Measurements from ENCODE around the gene ATP6V1C2. TPM values are rescaled to one million over a fixed set of nuclear protein-coding genes. Genes with fewer than 3 reads are reported as not detected.

The ATP6V1C2 gene
- total RNA-seq, 2 donors from 2014 or later: 5.3 TPM; not detected in 1

- no peak for DNase-seq (ENCODE audit: low spot score)
- no peaks in the 10 kb centered on the region for H3K4me1 ChIP-seq (ENCODE audit: control insufficient read depth in 1 of 2, low read depth in 2 of 2)
- H3K9me3 ChIP-seq: no peaks in the 10 kb centered on the region
- H3K4me3 ChIP-seq: no peak overlapping the region
- H3K36me3 ChIP-seq: peaks cover 11% of the 10 kb centered on the region
- TF ChIP-seq, protein P1, sequence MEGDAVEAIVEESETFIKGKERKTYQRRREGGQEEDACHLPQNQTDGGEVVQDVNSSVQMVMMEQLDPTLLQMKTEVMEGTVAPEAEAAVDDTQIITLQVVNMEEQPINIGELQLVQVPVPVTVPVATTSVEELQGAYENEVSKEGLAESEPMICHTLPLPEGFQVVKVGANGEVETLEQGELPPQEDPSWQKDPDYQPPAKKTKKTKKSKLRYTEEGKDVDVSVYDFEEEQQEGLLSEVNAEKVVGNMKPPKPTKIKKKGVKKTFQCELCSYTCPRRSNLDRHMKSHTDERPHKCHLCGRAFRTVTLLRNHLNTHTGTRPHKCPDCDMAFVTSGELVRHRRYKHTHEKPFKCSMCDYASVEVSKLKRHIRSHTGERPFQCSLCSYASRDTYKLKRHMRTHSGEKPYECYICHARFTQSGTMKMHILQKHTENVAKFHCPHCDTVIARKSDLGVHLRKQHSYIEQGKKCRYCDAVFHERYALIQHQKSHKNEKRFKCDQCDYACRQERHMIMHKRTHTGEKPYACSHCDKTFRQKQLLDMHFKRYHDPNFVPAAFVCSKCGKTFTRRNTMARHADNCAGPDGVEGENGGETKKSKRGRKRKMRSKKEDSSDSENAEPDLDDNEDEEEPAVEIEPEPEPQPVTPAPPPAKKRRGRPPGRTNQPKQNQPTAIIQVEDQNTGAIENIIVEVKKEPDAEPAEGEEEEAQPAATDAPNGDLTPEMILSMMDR (IDR thresholded peaks at IDR 0.05): no peak
- H3K27me3 ChIP-seq (replicated peaks; ENCODE audit: insufficient read depth): no peaks in the 10 kb centered on the region
- no peak overlapping the region for H3K27ac ChIP-seq
- ATAC-seq (ENCODE audit: insufficient number of reproducible peaks, low FRiP score, low read depth): no peak
Observed at GRCh38 chr2:10776231-10776977, 55.0 kb downstream of the ATP6V1C2 start.

- Histone ChIP-seq H3K4me3 (no peak overlapping the region), H3K27me3 (replicated peaks; ENCODE audit: insufficient read depth) (no peaks in the 10 kb centered on the region), H3K9me3 (no peaks in the 10 kb centered on the region), H3K36me3 (peaks cover 19% of the 10 kb centered on the region), H3K4me1 (ENCODE audit: control insufficient read depth in 1 of 2, low read depth in 2 of 2) (no peaks in the 10 kb centered on the region), H3K27ac (no peak overlapping the region)
- ATAC-seq (ENCODE audit: insufficient number of reproducible peaks, low FRiP score, low read depth) (no peak), DNase-seq (ENCODE audit: low spot score) (no peak)
- TF ChIP-seq, protein P1 (IDR thresholded peaks at IDR 0.05): no peak
Observed at GRCh38 chr2:10777111-10777841, 55.8 kb downstream of the ATP6V1C2 start.

DNA sequence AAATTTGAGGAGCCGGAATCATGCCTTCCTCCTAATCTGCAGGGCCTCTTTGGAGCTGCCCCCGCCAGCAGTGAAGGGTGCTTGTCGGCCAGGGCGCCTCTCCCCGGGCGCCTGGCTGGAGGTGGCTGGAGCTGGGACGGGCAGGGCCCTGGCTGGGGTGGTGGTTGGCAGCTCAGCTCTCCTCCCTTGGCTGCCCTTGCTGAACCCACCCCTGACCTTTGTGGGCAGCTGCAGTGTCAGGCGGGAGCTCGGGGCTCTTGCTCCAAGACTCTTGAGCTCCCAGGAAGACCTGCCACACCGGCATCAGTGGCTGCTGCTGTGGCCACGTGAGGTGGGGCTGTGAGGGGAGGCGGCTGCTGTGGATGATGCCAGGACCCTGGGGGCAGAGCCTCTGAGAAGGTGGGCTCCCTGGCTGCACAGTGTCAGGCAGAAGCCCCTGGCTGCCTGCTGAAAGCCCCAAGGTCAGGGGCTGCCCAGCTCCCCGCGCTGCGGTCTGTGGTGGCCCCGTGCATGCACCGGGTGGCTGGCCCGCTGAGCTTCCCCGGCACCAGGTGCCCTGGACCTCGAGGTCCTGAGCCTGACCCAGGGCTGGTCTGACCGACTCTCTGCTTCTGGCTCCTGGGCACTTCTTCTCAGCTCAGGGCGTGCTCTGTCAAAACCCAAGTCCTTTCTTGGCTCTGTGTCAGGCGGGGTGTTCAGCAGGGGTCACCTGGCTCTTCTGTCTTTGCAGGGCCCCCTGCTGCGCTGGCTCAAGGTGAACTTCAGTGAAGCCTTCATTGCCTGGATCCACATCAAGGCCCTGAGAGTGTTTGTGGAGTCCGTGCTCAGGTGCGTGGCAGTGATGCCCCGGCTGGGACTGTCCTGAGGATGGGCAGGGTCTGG is 56.7 kb downstream of the ATP6V1C2 start:
- Histone ChIP-seq H3K9me3 (no peaks in the 10 kb centered on the region), H3K4me3 (no peak overlapping the region), H3K4me1 (ENCODE audit: control insufficient read depth in 1 of 2, low read depth in 2 of 2) (no peaks in the 10 kb centered on the region), H3K36me3 (peaks cover 25% of the 10 kb centered on the region), H3K27me3 (replicated peaks; ENCODE audit: insufficient read depth) (no peaks in the 10 kb centered on the region), H3K27ac (no peak overlapping the region)
- ATAC-seq (ENCODE audit: insufficient number of reproducible peaks, low FRiP score, low read depth) (no peak), DNase-seq (ENCODE audit: low spot score) (no peak)
- TF ChIP-seq, protein P1 (IDR thresholded peaks at IDR 0.05): no peak

GRCh38 chr2:10778724-10779115 is 57.3 kb downstream of the ATP6V1C2 start:
- DNase-seq (ENCODE audit: low spot score): no peak
- TF ChIP-seq, protein P1 (IDR thresholded peaks at IDR 0.05): no peak

More at GRCh38 chr2:10778724-10779115, 57.3 kb downstream of the ATP6V1C2 start:
- Histone ChIP-seq H3K36me3 (peaks cover 26% of the 10 kb centered on the region), H3K4me1 (ENCODE audit: control insufficient read depth in 1 of 2, low read depth in 2 of 2) (no peaks in the 10 kb centered on the region), H3K27ac (no peak overlapping the region), H3K27me3 (replicated peaks; ENCODE audit: insufficient read depth) (no peaks in the 10 kb centered on the region), H3K4me3 (no peak overlapping the region), H3K9me3 (no peaks in the 10 kb centered on the region)
- ATAC-seq (ENCODE audit: insufficient number of reproducible peaks, low FRiP score, low read depth): no peak
